ENCODE data around the gene ABL1.

The ABL1 gene

GRCh38 chr9:130892477-130893304 is 57.6 kb downstream of the ABL1 start:
- DNase-seq: no peak

GRCh38 chr9:130893341-130894101 is 58.5 kb downstream of the ABL1 start:
- DNase-seq: no peak

GRCh38 chr9:130894546-130894945 is 59.5 kb downstream of the ABL1 start:
- DNase-seq: no peak

- no peak for DNase-seq
Observed at GRCh38 chr9:130895038-130895437, 60.0 kb downstream of the ABL1 start.

- no peak for DNase-seq
Observed at GRCh38 chr9:130895481-130896232, 60.6 kb downstream of the ABL1 start.

- no peak for DNase-seq
Observed at GRCh38 chr9:130896233-130897014, 61.4 kb downstream of the ABL1 start, which contains the start of gene QRFP. TSS of gene QRFP (minus strand) at chr9:130896812. CDS start at chr9:130893838, 2,974 bp downstream.

GRCh38 chr9:130897105-130897751 is 62.2 kb downstream of the ABL1 start:
- no peak for DNase-seq

GRCh38 chr9:130897848-130898551 is 62.9 kb downstream of the ABL1 start:
- no peak for DNase-seq

GRCh38 chr9:130898552-130898852 is 63.4 kb downstream of the ABL1 start:
- no peak for DNase-seq

GRCh38 chr9:130899051-130899748 is 64.1 kb downstream of the ABL1 start:
- no peak for DNase-seq

GRCh38 chr9:130900701-130901497 is 65.8 kb downstream of the ABL1 start:
- DNase-seq: no peak

- DNase-seq: no peak
Observed at GRCh38 chr9:130901498-130902203, 66.6 kb downstream of the ABL1 start.

- no peak for DNase-seq
Observed at GRCh38 chr9:130902204-130903185, 67.4 kb downstream of the ABL1 start.

- DNase-seq: no peak
Observed at GRCh38 chr9:130903194-130904069, 68.4 kb downstream of the ABL1 start.

GRCh38 chr9:130904070-130905044 is 69.3 kb downstream of the ABL1 start:
- DNase-seq: no peak

Data from fibroblast of skin of abdomen (primary cell).